NCI-H2081 treated with DMSO at 0.1 percent for 48 hours (cell line): Measurements from ENCODE around the gene NLRP11.
A peak's percentile ranks its signal among the peaks of the same experiment; 100 is the strongest.

ENCODE experiments used
- DNase-seq: peaks from one replicate; lab custom pipeline; 2025; lab: John Stamatoyannopoulos, UW

Gene NLRP11

GRCh38 chr19:55831846-55832245, at the start of gene NLRP11:
TSS of gene NLRP11 (minus strand) at chr19:55831999. CDS start at chr19:55818174, 13,825 bp downstream.
- no peak for DNase-seq

- no peak for DNase-seq
Observed at GRCh38 chr19:55877211-55877610, 45.4 kb upstream of the NLRP11 start.

DNA sequence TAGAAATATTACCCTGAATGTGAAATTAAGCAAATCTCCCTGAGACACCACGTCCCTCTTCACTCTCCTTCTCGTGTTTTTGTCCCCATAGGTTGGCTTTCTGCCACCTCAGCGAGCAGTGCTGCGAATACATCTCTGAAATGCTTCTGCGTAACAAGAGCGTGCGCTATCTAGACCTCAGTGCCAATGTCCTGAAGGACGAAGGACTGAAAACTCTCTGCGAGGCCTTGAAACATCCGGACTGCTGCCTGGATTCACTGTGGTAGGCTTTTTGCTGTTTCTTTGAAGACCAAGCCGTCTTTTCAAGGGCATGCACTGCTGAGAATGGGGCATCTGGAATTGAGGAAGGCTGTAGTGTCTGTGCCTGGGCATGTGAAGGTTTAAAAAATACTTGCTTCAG, 38.9 kb upstream of the NLRP11 start:
- DNase-seq = no peak

DNA sequence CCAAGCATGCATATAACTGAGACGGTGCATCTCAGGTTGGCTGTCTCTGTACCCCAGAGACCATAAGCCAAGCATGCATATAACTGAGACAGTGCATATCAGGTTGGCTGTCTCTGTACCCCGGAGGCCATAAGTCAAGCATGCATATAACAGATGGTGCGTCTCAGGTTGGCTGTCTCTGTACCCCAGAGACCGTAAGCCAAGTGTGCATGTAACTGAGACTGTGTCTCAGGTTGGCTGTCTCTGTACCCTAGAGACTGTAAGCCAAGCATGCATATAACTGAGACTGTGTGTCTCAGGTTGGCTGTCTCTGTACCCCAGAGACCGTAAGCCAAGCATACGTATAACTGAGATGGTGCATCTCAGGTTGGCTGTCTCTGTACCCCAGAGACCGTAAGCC, 35.3 kb upstream of the NLRP11 start:
- DNase-seq = no peak

GRCh38 chr19:55866521-55866920, 34.7 kb upstream of the NLRP11 start:
- DNase-seq = no peak

DNA sequence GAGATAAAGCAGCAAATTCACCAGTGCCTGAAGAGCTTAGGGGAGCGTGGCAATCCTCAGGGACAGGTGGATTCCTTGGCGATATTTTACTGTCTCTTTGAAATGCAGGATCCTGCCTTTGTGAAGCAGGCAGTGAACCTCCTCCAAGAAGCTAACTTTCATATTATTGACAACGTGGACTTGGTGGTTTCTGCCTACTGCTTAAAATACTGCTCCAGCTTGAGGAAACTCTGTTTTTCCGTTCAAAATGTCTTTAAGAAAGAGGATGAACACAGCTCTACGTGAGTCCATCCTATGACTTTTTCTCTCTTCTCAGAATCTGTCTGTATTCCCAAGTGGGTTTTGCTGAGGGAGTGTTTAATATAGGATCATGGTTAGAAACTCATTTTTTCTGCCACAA, 27.2 kb upstream of the NLRP11 start:
- no peak for DNase-seq

GRCh38 chr19:55858401-55858800, 26.6 kb upstream of the NLRP11 start:
- DNase-seq = no peak

DNA sequence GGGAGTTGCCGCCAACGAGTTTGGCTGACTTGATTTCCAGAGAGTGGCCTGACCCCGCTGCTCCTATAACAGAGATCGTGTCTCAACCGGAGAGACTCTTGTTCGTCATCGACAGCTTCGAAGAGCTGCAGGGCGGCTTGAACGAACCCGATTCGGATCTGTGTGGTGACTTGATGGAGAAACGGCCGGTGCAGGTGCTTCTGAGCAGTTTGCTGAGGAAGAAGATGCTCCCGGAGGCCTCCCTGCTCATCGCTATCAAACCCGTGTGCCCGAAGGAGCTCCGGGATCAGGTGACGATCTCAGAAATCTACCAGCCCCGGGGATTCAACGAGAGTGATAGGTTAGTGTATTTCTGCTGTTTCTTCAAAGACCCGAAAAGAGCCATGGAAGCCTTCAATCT, 26.2 kb upstream of the NLRP11 start:
- no peak for DNase-seq

GRCh38 chr19:55857149-55857548, 25.4 kb upstream of the NLRP11 start:
- no peak for DNase-seq

- no peak for DNase-seq
Observed at GRCh38 chr19:55855160-55855559, 23.4 kb upstream of the NLRP11 start.

DNA sequence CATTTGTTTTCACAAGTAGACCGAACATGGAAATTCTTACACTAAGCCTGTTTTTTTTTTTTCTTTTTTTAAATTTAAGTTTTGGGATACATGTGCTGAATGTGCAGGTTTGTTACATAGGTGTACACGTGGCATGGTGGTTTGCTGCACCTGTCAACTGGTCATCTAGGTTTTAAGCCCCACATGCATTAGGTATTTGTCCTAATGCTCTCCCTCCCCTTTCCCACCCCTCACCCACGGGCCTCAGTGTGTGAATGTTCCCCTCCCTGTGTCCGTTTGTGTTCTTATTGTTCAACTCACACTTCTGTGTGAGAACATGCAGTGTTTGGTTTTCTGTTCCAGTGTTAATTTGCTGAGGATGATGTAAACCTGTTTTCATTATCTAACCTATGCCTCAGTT, 7.1 kb upstream of the NLRP11 start:
- DNase-seq = no peak

DNA sequence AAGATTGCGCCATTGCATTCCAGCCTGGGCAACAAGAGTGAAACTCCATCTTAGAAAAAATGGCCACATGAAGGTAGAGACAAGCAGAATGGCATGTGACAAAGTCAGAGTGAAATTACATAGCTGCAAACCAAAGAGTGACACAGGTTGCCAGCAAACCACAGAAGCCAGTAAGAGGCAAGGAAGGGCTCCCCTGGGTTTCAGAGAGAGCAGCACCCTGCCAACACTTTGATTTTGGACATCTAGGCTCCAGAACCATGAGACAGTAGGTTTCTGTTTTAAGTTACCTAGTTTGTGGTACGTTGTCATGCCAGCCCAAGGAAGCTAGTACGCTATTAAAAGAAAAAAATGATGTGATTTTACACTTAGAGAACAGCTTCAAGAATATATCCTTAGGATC, 6.5 kb upstream of the NLRP11 start:
- DNase-seq = no peak

- DNase-seq = no peak
Observed at GRCh38 chr19:55836340-55836739, 4.5 kb upstream of the NLRP11 start, which contains the start of gene NLRP4. TSS of gene NLRP4 (plus strand) at chr19:55836540. CDS start at chr19:55852081, 15,541 bp downstream.

- DNase-seq = no peak
Observed at GRCh38 chr19:55832676-55833075, 877 bp upstream of the NLRP11 start.

DNA sequence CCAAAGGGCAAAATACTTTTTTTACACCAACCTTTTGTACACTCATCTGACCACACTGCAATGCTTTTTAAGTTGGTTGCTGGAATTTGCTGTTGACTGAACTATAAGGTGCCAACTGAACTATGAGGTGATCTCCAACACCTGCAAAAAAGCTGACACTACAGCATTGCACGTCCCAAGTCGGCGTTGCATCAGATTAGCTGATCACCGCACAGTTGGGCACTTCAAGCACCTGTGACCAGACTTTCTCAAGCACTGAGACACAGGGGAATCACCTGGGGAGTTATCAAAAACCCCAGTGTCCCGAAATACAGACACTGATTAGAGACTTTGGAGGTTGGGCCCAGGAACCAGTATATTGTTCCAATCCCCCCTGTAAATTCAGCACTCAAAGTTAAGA, 1.1 kb downstream of the NLRP11 start:
- no peak for DNase-seq

- no peak for DNase-seq
Observed at GRCh38 chr19:55820037-55820436, 11.8 kb downstream of the NLRP11 start.

- no peak for DNase-seq
Observed at GRCh38 chr19:55813906-55814305, 17.9 kb downstream of the NLRP11 start.

DNA sequence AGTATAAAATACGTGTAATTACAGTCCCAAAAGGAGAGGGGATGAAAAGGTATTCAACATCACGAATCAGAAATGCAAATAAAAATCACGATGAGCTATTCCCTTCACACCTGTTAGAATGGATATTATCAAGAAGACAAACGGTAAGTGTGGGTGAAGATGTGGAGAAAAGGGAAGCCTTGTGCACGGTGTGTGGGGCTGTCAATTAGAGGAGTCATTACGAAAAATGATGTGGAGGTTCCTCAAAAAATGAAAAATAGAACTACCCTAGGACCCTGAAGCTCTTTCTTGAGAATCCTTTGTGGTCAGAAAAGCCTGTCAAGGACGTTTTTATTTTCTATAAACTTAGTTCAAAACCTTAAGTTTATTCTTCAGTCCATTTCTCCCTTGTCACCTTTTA, 19.4 kb downstream of the NLRP11 start:
- DNase-seq = no peak

DNA sequence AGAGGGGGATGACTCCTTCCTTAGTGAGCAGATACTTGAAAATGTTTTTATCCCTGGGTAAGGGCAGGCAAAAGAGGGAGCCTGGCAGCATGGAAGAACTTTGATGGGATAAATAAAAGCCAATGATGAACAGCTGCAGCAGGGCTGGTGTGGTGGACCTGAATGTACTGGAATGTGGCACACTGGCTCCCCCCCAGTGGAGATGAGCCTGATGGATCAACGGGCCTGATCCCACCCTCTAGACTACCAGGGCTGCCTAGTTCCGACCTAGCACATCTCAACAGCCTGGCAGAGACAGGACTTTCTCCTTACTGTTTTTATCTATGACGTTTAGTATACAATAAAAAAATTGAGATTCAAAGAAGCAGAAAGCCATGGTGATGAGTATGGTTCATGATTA, 20.5 kb downstream of the NLRP11 start:
- no peak for DNase-seq

DNA sequence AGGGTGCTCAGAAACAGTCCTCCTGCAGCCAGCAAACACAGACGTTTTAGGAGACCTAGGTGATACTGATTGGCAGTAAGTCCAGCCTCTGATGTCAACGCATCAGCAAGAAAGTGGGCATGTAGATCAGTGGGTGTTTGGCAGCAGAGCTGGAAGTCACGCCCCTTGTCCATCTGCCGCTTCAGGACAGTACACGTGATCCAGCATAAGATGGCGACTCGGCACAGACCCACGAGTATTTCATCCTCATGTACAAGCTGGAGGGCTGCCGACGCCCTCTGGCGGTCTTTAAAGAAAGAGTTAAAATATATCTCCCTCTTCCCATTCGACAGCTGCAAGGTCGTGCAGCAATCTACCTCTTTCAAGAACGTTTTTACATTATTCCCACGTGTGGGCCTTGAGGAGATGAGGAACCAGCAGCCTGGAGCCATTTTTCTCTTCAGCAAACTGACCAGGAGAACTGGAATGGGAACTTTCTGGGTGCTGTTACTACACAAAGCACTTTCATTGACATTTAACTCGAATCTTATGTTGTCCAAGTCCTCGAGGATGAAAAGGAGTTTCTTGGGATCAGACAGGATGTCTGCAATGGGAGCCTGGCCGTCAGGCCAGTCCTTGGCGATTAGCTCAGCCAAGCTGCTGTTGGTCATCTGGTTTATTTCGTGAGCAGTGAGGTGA, 22.3 kb downstream of the NLRP11 start:
- DNase-seq = peak; percentile 91

GRCh38 chr19:55802281-55802680, 29.5 kb downstream of the NLRP11 start:
- no peak for DNase-seq

DNA sequence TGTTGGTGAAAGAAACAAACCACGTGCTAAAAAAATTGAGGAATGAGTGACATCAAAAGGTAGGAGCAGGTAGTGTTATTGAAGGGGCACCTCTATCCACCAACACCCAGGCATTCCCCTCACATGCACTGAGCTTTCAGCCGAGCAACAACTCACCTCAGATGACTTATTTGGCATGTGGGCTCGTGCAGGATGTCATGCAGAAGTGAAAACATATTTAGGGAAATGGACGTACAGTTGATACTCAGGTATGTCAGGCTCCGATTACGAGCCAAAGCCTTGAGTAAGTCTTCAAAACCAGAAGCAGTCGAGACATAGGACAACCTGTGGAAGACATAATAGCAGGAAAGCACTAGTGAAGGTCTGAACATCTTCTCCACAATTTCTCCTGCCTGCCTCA, 30.4 kb downstream of the NLRP11 start:
- DNase-seq = no peak

- DNase-seq = no peak
Observed at GRCh38 chr19:55795021-55795420, 36.8 kb downstream of the NLRP11 start.

- DNase-seq = no peak
Observed at GRCh38 chr19:55781112-55781511, 50.7 kb downstream of the NLRP11 start.
